ENCODE data around the gene EPB41L1. TPM values are rescaled to one million over a fixed set of nuclear protein-coding genes. Genes with fewer than 3 reads are reported as not detected.
A peak's percentile ranks its signal among the peaks of the same experiment; 100 is the strongest.

EPB41L1 gene
- total and polyA plus RNA-seq, 11 donors, result 7.1 to 29.8 (median 17.3) TPM

- TF ChIP-seq POLR2A (IDR thresholded peaks at IDR 0.05), result no peak
- TF ChIP-seq, protein P1, sequence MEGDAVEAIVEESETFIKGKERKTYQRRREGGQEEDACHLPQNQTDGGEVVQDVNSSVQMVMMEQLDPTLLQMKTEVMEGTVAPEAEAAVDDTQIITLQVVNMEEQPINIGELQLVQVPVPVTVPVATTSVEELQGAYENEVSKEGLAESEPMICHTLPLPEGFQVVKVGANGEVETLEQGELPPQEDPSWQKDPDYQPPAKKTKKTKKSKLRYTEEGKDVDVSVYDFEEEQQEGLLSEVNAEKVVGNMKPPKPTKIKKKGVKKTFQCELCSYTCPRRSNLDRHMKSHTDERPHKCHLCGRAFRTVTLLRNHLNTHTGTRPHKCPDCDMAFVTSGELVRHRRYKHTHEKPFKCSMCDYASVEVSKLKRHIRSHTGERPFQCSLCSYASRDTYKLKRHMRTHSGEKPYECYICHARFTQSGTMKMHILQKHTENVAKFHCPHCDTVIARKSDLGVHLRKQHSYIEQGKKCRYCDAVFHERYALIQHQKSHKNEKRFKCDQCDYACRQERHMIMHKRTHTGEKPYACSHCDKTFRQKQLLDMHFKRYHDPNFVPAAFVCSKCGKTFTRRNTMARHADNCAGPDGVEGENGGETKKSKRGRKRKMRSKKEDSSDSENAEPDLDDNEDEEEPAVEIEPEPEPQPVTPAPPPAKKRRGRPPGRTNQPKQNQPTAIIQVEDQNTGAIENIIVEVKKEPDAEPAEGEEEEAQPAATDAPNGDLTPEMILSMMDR (IDR thresholded peaks at IDR 0.05), result no peak
- Histone ChIP-seq H3K36me3 (no peaks in the 10 kb centered on the region), H3K4me3 (no peak overlapping the region), H3K27ac (no peak overlapping the region), H3K9me3 (no peaks in the 10 kb centered on the region), H3K27me3 (peaks cover 0 to 31% (median 8%) of the 10 kb centered on the region in 9 donors), H3K4me1 (no peaks in the 10 kb centered on the region)
- intact Hi-C loops (cut with DNase I), result no loop called here
- ATAC-seq (no peak), DNase-seq (no peak)
- 85 to 89% (median 86%) methylated on average over 21 of the region's 21 CpGs for WGBS, 4 donors
Observed at GRCh38 chr20:36271639-36272546, 117.4 kb downstream of the EPB41L1 start.

DNA sequence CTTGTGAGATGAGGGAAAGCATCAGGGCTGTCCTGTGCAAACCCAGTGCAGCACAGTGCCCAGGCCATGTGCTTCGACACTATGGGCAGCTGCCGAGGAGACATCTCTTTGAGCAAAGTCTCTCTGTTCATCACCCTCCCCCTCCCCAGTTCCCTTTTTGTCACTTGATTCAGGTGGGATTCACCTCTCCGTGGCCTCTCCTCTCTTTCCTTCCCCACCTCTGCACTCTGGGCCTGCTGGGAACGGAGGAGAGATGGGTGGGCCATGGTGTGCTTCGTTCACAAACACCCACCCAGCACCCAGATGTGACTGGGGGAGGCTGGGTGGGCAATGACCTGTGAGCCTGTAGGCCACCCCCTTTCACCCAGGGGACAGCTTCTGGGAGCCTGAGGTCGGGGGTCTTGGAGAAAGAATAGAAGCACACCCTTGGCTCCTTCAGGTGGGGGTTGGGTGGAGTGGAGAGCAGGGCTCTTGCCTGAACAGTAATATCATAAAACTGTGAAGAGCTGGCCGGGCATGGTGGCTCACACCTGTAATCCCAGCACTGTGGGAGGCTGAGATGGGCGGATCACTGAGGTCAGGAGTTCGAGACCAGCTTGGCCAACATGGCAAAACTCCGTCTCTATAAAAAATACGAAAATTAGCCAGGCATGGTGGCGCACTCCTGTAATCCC, 118.1 kb downstream of the EPB41L1 start:
- 83 to 85% (median 84%) methylated on average over 12 of the region's 12 CpGs for WGBS, 4 donors
- DNase-seq, result no peak
- no peak overlapping the region for H3K27ac ChIP-seq

DNA sequence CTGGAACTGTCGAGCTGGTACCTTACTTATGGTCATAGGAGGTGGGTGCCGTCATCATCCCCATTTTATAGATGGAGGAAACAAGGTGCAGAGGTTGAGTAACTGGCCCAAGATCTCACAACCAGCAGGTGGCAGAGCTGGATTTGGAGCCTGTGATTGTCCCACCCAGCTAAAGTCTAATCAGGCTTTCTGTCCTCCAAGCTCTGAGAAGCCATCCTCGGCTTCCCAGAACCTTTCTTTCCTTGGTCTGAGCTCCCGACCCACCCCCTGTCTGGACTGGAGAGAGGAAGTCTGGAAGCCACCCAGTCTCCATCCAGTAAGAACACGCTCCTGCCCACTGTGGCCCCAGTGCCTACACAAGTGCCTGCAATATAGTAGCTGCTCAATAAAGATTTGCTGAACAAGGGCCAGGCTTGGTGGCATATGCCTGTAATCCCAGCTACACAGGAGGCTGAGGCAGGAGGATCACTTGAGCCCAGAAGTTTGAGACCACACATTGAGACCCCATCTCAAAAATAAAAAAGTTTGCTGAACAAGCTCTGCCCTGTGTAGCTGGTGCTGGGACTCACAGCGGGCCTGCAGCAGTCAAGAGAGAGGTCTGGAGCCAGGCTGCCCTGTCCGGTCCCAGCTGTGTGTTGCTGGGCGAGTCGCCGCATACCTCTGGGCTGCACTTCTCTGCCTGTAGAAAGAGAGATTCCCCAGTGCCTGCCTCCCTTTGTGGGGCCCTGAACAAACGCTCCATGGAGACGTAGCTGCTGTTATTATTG, 119.1 kb downstream of the EPB41L1 start:
- Histone ChIP-seq H3K36me3 (no peaks in the 10 kb centered on the region), H3K9me3 (no peaks in the 10 kb centered on the region), H3K27me3 (peaks cover 0 to 42% (median 13%) of the 10 kb centered on the region in 9 donors), H3K4me1 (no peaks in the 10 kb centered on the region), H3K27ac (no peak overlapping the region), H3K4me3 (no peak overlapping the region)
- intact Hi-C loops (cut with DNase I), result no loop called here
- TF ChIP-seq, protein P1 (IDR thresholded peaks at IDR 0.05), result peak in 5 of 12 donors; percentile 8 to 31 (median 22)
- TF ChIP-seq POLR2A (IDR thresholded peaks at IDR 0.05), result no peak
- ATAC-seq, result no peak
- WGBS, 4 donors, result 66 to 83% (median 75%) methylated on average over 10 to 12 of the region's 12 CpGs
- DNase-seq, result no peak

More for the DNA sequence above, 118.1 kb downstream of the EPB41L1 start:
- intact Hi-C loops (cut with DNase I), result no loop called here
- ATAC-seq, result no peak
- H3K9me3 ChIP-seq, result no peaks in the 10 kb centered on the region
- H3K36me3 ChIP-seq, result no peaks in the 10 kb centered on the region
- H3K4me3 ChIP-seq, result no peak overlapping the region
- peaks cover 0 to 34% (median 10%) of the 10 kb centered on the region in 9 donors for H3K27me3 ChIP-seq
- TF ChIP-seq POLR2A (IDR thresholded peaks at IDR 0.05), result no peak
- TF ChIP-seq, protein P1 (IDR thresholded peaks at IDR 0.05), result no peak
- H3K4me1 ChIP-seq, result no peaks in the 10 kb centered on the region

Measured in heart left ventricle (tissue), 16 donors.